ENCODE data around the gene DAPP1. TPM values are rescaled to one million over a fixed set of nuclear protein-coding genes. Genes with fewer than 3 reads are reported as not detected.

The DAPP1 gene
- total and polyA plus RNA-seq, 3 experiments from 2014 or later, result 10.3 to 20.9 (median 18.8) TPM

GRCh38 chr4:99876946-99877345 lies 60.3 kb downstream of the DAPP1 start:
- ChIA-PET CTCF (no interaction called here), POLR2A (no interaction called here)
- peaks cover 7 to 50% (median 10%) of the 10 kb centered on the region in 3 donors for H3K36me3 Mint-ChIP-seq
- H3K27me3 Mint-ChIP-seq, result no peaks in the 10 kb centered on the region
- Histone ChIP-seq H3K4me1 (ENCODE audit: insufficient read depth, low read length) (no peaks in the 10 kb centered on the region), H3K4me3 (ENCODE audit: low read length) (no peak overlapping the region), H3K9me3 (ENCODE audit: low read length) (no peaks in the 10 kb centered on the region), H3K27me3 (ENCODE audit: insufficient read depth, low read length, poor library complexity, severe bottlenecking) (no peaks in the 10 kb centered on the region), H3K27ac (ENCODE audit: low read depth, low read length) (no peak overlapping the region), H3K36me3 (ENCODE audit: insufficient read depth, low read length) (peaks cover 25% of the 10 kb centered on the region)
- DNase-seq, result no peak
- H3K4me3 Mint-ChIP-seq, result no peak overlapping the region
- H3K4me1 Mint-ChIP-seq, result peaks cover 0 to 12% (median 7%) of the 10 kb centered on the region in 3 donors
- H3K27ac Mint-ChIP-seq, result peak overlapping the region in 2 of 8 donors; percentile 52 to 81
- no peaks in the 10 kb centered on the region for H3K9me3 Mint-ChIP-seq

DNA sequence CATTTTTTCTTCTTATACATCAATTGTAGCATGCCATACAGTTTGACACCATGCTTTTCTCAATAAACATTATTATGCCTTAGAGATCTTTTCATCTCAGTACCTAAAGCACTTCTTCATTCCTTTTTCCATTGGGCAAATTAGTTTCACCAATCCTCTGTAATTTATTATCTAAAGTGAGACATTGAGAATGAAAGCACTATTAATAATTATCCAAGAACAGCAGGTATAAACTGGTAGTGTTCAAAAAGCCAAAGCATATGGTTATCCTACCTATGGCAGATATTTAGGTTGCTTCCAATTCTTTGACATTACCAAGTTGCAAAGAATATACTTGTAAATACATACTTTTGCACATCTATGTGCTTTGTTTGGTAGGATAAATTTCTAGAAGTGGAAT lies 62.0 kb downstream of the DAPP1 start:
- no peak for DNase-seq
- Mint-ChIP-seq H3K4me3 (no peak overlapping the region), H3K9me3 (no peaks in the 10 kb centered on the region), H3K36me3 (peaks cover 4 to 60% (median 8%) of the 10 kb centered on the region in 3 donors), H3K4me1 (peaks cover 0 to 12% (median 7%) of the 10 kb centered on the region in 3 donors), H3K27me3 (no peaks in the 10 kb centered on the region), H3K27ac (peak overlapping the region in 1 of 8 donors; percentile 7)
- Histone ChIP-seq H3K4me1 (ENCODE audit: insufficient read depth, low read length) (no peaks in the 10 kb centered on the region), H3K27ac (ENCODE audit: low read depth, low read length) (no peak overlapping the region), H3K36me3 (ENCODE audit: insufficient read depth, low read length) (peaks cover 28% of the 10 kb centered on the region), H3K9me3 (ENCODE audit: low read length) (no peaks in the 10 kb centered on the region), H3K27me3 (ENCODE audit: insufficient read depth, low read length, poor library complexity, severe bottlenecking) (no peaks in the 10 kb centered on the region), H3K4me3 (ENCODE audit: low read length) (no peak overlapping the region)
- ChIA-PET CTCF (no interaction called here), POLR2A (no interaction called here)

DNA sequence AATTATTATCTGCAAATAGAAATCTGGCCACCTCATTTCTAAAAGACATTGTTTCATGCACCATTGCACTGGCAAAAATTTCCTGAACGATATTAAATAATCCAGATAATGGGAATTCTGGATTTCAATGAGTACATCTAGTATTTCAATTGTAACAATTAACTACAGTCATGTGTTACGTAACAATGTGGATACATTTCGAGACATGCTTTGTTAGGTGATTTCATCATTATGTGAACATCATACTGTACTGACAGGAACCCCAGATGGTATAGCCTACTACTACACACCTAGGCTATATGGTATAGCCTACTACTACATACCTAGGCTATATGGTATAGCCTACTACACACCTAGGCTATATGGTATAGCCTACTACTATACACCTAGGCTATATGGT lies 62.8 kb downstream of the DAPP1 start:
- H3K27ac Mint-ChIP-seq, result no peak overlapping the region
- H3K27me3 Mint-ChIP-seq, result no peaks in the 10 kb centered on the region
- CTCF ChIA-PET, result no interaction called here

GRCh38 chr4:99885063-99885664 lies 68.5 kb downstream of the DAPP1 start:
- Mint-ChIP-seq H3K27ac (no peak overlapping the region), H3K36me3 (peaks cover under 1 to 62% (median 2%) of the 10 kb centered on the region in 3 donors), H3K4me3 (no peak overlapping the region), H3K27me3 (no peaks in the 10 kb centered on the region), H3K9me3 (no peaks in the 10 kb centered on the region), H3K4me1 (peaks cover 12 to 17% (median 13%) of the 10 kb centered on the region in 3 donors)
- peak in 2 of 5 donors; percentile 31 to 44 for DNase-seq
- POLR2A ChIA-PET, result no interaction called here
- H3K9me3 ChIP-seq (ENCODE audit: low read length), result no peaks in the 10 kb centered on the region
- CTCF ChIA-PET, result interaction anchor here (1.0 to 1.8 kb wide), 3 partner anchors 67 to 77 kb away, joined by 3 to 5 read pairs (median 5); no protein-coding TSS in a partner anchor
- no peak overlapping the region for H3K4me3 ChIP-seq (ENCODE audit: low read length)
- no peak overlapping the region for H3K27ac ChIP-seq (ENCODE audit: low read depth, low read length)
- peaks cover 24% of the 10 kb centered on the region for H3K36me3 ChIP-seq (ENCODE audit: insufficient read depth, low read length)
- H3K27me3 ChIP-seq (ENCODE audit: insufficient read depth, low read length, poor library complexity, severe bottlenecking), result no peaks in the 10 kb centered on the region
- no peaks in the 10 kb centered on the region for H3K4me1 ChIP-seq (ENCODE audit: insufficient read depth, low read length)

More for the DNA sequence above, 62.8 kb downstream of the DAPP1 start:
- Mint-ChIP-seq H3K9me3 (no peaks in the 10 kb centered on the region), H3K36me3 (peaks cover 4 to 65% (median 8%) of the 10 kb centered on the region in 3 donors), H3K4me1 (peaks cover 0 to 12% (median 7%) of the 10 kb centered on the region in 3 donors), H3K4me3 (no peak overlapping the region)
- DNase-seq, result no peak
- POLR2A ChIA-PET, result no interaction called here
- H3K27ac ChIP-seq (ENCODE audit: low read depth, low read length), result no peak overlapping the region
- H3K27me3 ChIP-seq (ENCODE audit: insufficient read depth, low read length, poor library complexity, severe bottlenecking), result no peaks in the 10 kb centered on the region
- H3K36me3 ChIP-seq (ENCODE audit: insufficient read depth, low read length), result peaks cover 28% of the 10 kb centered on the region
- H3K4me3 ChIP-seq (ENCODE audit: low read length), result no peak overlapping the region
- H3K4me1 ChIP-seq (ENCODE audit: insufficient read depth, low read length), result no peaks in the 10 kb centered on the region
- no peaks in the 10 kb centered on the region for H3K9me3 ChIP-seq (ENCODE audit: low read length)

DNA sequence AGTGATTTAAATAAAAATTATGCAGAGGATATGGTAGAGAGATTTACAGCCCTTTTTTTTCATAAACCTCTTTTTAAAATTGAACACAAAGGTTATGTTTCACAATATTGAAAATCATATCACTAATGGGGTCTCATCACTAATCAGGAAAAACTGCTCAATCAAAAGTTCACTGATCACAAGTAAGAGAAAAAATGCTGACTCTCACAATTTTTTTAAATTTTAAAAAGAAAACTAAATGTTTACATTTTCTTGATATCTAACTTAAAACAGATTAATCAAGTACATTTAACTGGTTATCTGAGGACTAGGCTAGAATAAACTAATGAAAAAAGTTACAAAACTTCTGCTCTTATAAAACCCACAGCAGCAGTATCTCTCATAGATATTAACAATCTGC lies 69.1 kb downstream of the DAPP1 start:
- Histone ChIP-seq H3K27ac (ENCODE audit: low read depth, low read length) (no peak overlapping the region), H3K4me1 (ENCODE audit: insufficient read depth, low read length) (no peaks in the 10 kb centered on the region), H3K9me3 (ENCODE audit: low read length) (no peaks in the 10 kb centered on the region), H3K27me3 (ENCODE audit: insufficient read depth, low read length, poor library complexity, severe bottlenecking) (no peaks in the 10 kb centered on the region), H3K4me3 (ENCODE audit: low read length) (no peak overlapping the region), H3K36me3 (ENCODE audit: insufficient read depth, low read length) (peaks cover 19% of the 10 kb centered on the region)
- Mint-ChIP-seq H3K9me3 (no peaks in the 10 kb centered on the region), H3K4me3 (no peak overlapping the region), H3K4me1 (peaks cover 14 to 22% (median 17%) of the 10 kb centered on the region in 3 donors), H3K27me3 (no peaks in the 10 kb centered on the region), H3K36me3 (peaks cover 0 to 60% (median 1%) of the 10 kb centered on the region in 3 donors), H3K27ac (no peak overlapping the region)
- DNase-seq, result no peak
- CTCF ChIA-PET, result interaction anchor here (1.0 to 1.8 kb wide), 3 partner anchors 68 to 77 kb away, joined by 3 to 5 read pairs (median 5); partner anchors contain the start of gene DAPP1
- POLR2A ChIA-PET, result no interaction called here

DNA sequence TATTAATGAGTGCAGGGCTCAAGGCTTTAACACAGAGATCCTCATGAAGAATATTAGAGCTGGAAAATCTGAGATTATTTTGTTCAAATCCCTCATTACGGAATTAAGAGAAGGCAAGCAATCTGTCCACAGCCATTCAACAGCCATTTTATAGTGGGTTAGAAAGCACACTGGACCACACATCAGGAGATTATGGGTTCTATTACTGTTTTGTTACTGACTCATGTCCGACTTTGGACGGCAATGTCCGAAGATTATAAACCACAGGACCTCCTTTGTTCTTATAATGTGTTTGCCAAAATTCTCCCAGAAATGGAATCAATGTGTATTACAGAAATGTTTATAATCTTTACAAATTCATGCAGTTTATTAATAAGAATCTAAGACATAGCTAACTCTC lies 69.5 kb downstream of the DAPP1 start:
- no peaks in the 10 kb centered on the region for H3K27me3 Mint-ChIP-seq
- H3K4me1 Mint-ChIP-seq, result peaks cover 18 to 27% (median 22%) of the 10 kb centered on the region in 3 donors

DNA sequence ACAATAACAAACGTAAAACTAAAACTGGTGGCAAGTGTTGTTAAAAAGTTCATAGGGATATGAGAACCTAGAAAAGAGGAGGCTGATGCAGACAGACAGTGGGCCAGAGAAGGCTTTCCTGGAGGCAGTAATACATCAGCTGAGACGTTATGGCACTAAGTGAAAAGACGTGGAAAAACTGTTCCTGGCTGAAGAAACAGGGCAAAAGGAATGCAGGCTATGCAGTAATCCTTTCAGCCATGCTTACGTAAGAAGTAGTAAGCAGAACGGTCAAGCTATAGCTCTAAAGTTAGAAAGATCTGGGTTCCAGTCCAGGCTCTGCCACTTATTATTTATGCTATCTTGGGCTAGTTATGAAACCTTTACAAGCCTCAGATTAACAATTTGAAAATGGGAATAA lies 71.2 kb downstream of the DAPP1 start:
- Mint-ChIP-seq H3K4me1 (peaks cover 26 to 40% (median 34%) of the 10 kb centered on the region in 3 donors), H3K36me3 (peaks cover 0 to 59% (median 4%) of the 10 kb centered on the region in 3 donors), H3K27me3 (no peaks in the 10 kb centered on the region), H3K9me3 (no peaks in the 10 kb centered on the region), H3K27ac (peak overlapping the region in 2 of 8 donors; percentile 24 to 45), H3K4me3 (no peak overlapping the region)
- Histone ChIP-seq H3K4me1 (ENCODE audit: insufficient read depth, low read length) (peaks cover 5% of the 10 kb centered on the region), H3K27ac (ENCODE audit: low read depth, low read length) (no peak overlapping the region), H3K4me3 (ENCODE audit: low read length) (no peak overlapping the region), H3K27me3 (ENCODE audit: insufficient read depth, low read length, poor library complexity, severe bottlenecking) (no peaks in the 10 kb centered on the region), H3K9me3 (ENCODE audit: low read length) (no peaks in the 10 kb centered on the region), H3K36me3 (ENCODE audit: insufficient read depth, low read length) (peaks cover 10% of the 10 kb centered on the region)
- CTCF ChIA-PET, result no interaction called here
- no peak for DNase-seq
- POLR2A ChIA-PET, result no interaction called here

More for the DNA sequence above, 69.5 kb downstream of the DAPP1 start:
- H3K4me3 Mint-ChIP-seq, result no peak overlapping the region
- Histone ChIP-seq H3K9me3 (ENCODE audit: low read length) (no peaks in the 10 kb centered on the region), H3K36me3 (ENCODE audit: insufficient read depth, low read length) (peaks cover 17% of the 10 kb centered on the region), H3K27me3 (ENCODE audit: insufficient read depth, low read length, poor library complexity, severe bottlenecking) (no peaks in the 10 kb centered on the region), H3K4me1 (ENCODE audit: insufficient read depth, low read length) (no peaks in the 10 kb centered on the region), H3K4me3 (ENCODE audit: low read length) (no peak overlapping the region), H3K27ac (ENCODE audit: low read depth, low read length) (no peak overlapping the region)
- ChIA-PET POLR2A (no interaction called here), CTCF (interaction anchor here (1.2 to 1.8 kb wide), 2 partner anchors 68 to 70 kb away, joined by 3 to 5 read pairs; partner anchors contain the start of gene DAPP1)
- H3K36me3 Mint-ChIP-seq, result peaks cover 0 to 61% (median 1%) of the 10 kb centered on the region in 3 donors
- DNase-seq, result no peak
- H3K27ac Mint-ChIP-seq, result peak overlapping the region in 1 of 8 donors; percentile 21
- H3K9me3 Mint-ChIP-seq, result no peaks in the 10 kb centered on the region

DNA sequence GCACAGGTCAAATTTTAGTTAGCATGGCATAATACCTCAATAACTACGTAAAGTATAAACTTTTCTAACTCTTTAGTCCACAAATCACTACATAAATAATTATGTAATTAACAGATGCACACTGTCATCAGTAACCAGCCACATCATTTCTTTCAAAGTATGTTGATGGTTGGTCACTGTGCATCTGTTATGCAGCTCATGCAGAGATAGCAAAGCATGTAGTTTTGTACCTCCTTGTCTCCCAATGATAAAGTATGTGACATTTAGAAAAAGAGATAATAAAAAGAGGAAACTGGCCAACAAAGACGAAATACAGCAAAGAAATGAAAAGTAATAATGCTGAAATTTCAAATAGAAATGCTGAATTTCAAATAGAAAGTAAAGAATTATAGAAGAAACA lies 74.7 kb downstream of the DAPP1 start:
- no peak for DNase-seq
- Mint-ChIP-seq H3K9me3 (no peaks in the 10 kb centered on the region), H3K36me3 (peaks cover 0 to 45% (median 6%) of the 10 kb centered on the region in 3 donors), H3K4me1 (peaks cover 49 to 65% (median 61%) of the 10 kb centered on the region in 3 donors), H3K4me3 (peak overlapping the region in 1 of 7 donors; percentile 37), H3K27ac (peak overlapping the region in 3 of 8 donors; percentile 30 to 78 (median 64)), H3K27me3 (no peaks in the 10 kb centered on the region)
- Histone ChIP-seq H3K4me3 (ENCODE audit: low read length) (no peak overlapping the region), H3K27ac (ENCODE audit: low read depth, low read length) (no peak overlapping the region), H3K9me3 (ENCODE audit: low read length) (no peaks in the 10 kb centered on the region), H3K36me3 (ENCODE audit: insufficient read depth, low read length) (peaks cover 5% of the 10 kb centered on the region), H3K27me3 (ENCODE audit: insufficient read depth, low read length, poor library complexity, severe bottlenecking) (no peaks in the 10 kb centered on the region), H3K4me1 (ENCODE audit: insufficient read depth, low read length) (peaks cover 20% of the 10 kb centered on the region)
- CTCF ChIA-PET, result interaction anchor here (4.0 kb wide), 1 partner anchor 56 kb away, joined by 36 read pairs; the partner anchor contains the start of gene DNAJB14
- POLR2A ChIA-PET, result no interaction called here
